Measurements from ENCODE around the gene MRPL50. TPM values are rescaled to one million over a fixed set of nuclear protein-coding genes. Genes with fewer than 3 reads are reported as not detected.

Gene MRPL50
- total RNA-seq (2014; rRNA removed; shearing (Covaris generic)) = 30.8 and 37.2 TPM in 2 replicates

DNA sequence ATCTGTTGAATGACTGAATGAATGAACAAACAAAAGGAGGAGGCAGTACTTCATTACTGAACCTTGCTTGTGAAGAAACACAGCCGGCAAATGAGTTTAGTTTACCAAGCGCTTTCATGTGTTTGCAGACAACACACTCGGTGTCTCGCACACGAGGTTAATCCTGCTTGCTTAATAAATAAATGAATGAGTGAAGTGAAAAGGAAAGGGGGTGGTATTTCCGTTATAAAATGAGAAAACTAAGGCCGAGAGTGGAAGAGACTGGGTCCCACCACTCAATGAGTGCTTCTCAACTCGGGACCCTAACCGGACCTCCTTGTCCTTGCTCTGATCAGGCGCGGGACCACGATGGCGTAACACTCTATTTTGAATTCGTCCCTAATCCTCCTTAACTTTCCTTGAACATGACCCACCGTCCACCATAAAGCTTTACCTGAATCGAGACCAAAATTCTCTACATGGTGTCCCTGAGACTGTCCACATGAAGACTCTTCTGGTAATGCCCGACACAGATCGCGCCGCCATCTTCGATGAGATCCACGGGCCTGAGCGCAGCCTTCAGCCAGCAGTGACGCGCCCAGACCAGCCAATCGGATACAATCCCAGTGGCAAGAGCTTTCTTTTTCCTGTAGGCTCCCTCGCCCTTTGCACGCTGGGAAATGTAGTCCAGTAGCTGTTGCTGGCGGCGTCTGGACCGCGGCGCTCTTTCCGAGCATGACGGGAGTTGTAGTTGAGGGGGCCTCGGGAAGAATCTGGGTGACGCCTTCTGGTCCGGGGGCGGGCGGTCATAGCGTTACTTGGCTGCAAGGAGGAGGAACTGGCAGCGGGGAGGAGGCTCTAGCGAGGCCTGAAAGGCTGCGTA is at the start of gene MRPL50, which contains the start of gene ZNF189:
Gene MRPL50, minus strand, starts transcription at position 551 of the 862 bp plus-strand sequence. Its CDS starts 26 bp downstream, at position 525.
Gene ZNF189, plus strand, starts transcription at position 784 of the 862 bp plus-strand sequence. CDS start 306 bp downstream, outside the sequence.
- DNase-seq (ENCODE audit: low read depth) = peak; percentile 99

DNA sequence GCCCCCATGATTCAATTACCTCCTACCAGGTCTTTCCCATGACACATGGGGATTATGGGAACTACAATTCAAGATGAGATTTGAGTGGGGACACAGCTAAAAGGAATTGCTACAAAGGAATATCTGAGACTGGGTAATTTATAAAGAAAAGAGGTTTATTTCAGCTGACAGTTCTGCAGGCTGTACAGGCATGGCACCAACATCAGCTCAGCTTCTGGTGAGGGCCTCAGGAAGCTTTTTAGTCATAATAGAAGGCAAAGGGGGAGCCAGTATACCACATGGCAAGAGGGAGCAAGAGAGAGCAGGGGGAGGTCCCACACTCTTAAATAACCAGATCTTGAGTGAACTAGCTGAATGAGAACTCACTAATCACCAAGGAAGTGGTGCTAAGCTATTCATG is 48.3 kb upstream of the MRPL50 start:
- no peak for DNase-seq (ENCODE audit: low read depth)

DNA sequence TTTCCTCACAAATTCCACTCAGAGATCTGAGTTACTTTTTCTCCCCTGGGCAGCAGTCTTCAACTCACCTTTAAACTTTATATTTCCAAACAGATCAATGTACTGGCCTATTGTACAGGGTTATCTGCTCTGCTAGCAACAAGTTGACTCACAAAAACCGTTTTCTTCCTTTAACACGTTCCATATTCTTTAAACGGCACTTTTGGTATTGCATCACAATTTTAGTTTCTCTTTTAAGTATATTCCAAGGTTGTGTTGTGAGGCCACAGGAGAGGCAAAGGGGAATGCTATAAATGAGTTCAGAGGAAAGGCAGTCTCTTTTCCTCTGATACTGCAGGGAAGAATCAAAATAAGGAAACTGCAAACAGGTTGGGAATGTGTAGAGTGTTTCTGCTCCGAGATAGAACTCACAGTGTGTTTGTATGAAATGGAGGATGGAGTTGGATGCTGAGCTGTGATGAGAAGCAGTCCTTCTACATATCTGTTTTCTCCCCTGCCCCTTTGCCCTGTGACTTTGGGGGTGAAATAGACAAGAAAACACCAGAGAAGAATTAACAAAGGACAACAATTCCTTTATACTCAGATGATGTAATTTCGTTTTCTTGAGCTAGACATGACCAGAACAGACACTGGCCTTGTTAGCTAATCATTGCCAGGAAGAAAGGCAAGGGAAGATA is 47.1 kb upstream of the MRPL50 start:
- peak; percentile 41 for DNase-seq (ENCODE audit: low read depth)

DNA sequence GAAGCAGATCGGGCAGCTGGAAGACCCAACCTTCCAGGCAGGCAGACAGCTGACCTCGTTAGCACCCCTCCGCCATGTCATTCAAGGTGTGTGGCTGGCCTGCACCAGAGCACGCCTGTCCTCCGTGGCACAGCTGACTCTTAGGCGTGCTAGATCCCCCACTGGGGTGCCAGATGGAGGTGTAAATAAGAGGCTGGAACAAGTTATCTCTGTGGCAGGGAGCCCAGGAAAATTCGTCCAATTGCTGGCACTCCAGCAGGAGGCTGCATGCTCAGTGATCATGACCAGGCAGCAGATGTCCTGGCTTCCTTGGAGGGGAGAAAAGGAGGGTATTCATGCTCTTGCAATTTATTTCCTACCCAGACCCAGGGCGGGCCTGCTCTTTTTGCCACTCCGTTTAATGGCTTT is 45.0 kb upstream of the MRPL50 start:
- no peak for DNase-seq (ENCODE audit: low read depth)

DNA sequence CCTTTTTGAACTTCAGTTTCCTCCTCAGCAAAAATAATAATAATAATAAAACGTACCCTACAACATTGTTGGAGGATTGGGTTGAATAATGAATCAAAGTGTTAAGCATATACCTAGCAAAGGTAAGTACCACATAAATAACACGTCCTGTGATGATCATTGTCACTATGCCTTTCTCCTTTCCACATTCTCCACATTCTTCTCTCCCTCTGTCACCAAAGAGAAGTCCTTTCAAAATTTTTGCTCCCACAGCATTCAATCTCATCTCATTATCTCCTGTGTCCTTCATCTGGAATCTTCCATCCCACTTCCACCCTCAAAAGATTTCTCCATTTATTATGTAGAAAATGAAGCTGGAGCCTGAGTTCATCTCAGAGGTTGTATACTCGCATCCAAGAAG is 44.3 kb upstream of the MRPL50 start:
- DNase-seq (ENCODE audit: low read depth) = no peak

DNA sequence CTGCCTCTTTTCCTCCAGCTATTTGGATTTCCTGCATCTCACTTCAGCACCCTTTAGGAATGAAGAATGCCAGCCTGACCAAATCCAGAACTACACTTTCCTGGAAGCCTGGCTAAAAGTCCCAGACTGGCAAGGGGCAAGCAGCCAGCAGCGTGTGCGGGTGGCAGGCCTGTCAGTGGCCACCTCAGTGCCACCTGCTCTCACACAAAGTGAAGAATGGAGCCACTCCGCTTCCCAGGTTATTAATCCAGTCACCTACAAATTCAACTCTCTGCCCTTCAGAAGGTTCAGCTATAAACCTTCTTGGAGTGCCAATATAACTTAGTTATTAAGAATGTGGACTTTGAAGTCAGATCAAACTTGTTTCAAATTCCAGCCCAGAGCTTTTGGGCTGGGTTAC is 43.9 kb upstream of the MRPL50 start:
- DNase-seq (ENCODE audit: low read depth) = no peak

DNA sequence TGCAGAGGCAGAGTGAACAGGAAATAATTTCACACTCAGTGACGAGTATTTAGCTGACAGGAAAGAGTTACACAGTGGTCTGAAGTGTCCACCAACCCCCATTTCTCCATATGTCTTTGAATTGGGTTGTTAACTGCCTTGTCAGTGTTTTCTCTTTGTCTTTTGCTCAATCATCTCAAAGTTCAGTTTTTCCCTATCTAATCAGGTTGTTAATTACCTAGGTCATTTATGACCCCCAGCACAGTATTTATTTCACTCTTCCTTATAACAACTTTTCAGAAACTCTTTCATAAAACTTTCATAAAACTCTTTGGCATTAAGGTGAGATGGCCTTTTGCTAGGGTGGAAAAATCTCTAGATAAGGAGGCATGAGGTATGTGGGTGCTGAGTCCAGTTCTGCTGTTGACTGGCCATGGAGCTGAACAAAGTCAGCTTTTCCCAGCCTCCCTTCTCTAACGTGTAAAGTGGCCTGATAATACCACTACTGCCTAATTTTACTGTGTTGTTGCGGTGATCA is 42.4 kb upstream of the MRPL50 start:
- no peak for DNase-seq (ENCODE audit: low read depth)

DNA sequence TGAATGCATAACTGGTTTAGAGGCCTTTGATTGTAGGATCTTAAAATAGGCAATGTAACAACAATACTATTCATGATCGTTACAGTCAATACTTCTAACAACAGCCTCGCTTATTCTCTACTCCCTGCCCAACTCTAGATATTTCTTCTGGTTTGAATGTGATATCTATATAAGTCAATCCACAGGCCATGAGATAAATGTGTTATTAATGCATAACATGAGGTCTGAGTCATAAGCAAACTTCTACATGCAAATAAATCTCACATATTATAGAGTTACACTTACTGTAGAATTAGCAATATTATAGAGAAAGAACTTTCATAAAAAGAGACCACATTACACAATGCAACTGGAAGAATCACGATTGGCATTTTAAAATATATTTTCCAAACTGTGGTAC is 40.1 kb upstream of the MRPL50 start:
- DNase-seq (ENCODE audit: low read depth) = no peak

DNA sequence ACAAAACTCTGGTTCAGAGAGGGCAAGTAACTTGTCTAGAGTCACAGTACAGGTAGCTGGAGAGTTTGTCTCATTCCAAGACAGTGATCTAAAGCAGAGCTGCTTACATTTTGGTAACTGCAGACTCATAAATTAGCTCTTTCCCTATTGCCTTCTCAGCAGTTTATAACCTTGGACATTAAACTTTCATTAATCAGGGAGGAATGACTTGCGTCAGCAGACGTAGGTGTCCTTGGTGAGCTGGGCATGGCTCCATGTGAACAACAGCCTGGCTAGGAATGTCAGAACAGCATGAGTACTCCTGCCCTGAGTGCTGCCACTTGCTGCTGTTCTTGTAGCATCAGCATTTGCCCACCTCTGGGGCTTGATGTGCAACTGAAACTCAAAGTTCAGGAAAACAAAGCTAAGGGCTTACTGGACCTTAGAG is 39.4 kb upstream of the MRPL50 start:
- DNase-seq (ENCODE audit: low read depth) = no peak

DNA sequence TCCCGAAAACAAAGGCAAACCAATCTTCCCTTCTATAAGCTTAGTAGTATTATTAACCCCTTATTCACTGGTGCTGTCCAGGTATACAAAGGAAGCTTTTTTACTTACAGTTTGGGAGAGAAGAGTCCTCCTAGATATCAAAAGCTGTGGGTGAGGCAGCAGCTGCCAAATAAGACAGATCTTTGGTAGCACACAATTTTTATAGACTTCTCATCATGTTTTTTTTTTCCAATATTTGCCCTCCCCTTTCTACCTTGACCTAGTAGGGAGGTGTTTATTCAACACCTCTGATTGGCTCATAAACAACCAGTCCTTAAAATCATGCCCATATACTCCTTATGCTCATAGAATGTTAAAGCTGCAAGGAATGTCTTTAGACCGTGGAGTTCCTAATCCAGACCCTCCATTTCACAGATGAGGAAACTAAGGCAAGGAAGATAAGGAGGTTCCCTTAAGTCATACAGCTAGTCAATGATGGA is 37.2 kb upstream of the MRPL50 start, which contains the start of gene ALDOB:
Gene ALDOB, minus strand, starts transcription at position 174 of the 479 bp plus-strand sequence. CDS start 4,887 bp downstream, outside the sequence.
- no peak for DNase-seq (ENCODE audit: low read depth)

DNA sequence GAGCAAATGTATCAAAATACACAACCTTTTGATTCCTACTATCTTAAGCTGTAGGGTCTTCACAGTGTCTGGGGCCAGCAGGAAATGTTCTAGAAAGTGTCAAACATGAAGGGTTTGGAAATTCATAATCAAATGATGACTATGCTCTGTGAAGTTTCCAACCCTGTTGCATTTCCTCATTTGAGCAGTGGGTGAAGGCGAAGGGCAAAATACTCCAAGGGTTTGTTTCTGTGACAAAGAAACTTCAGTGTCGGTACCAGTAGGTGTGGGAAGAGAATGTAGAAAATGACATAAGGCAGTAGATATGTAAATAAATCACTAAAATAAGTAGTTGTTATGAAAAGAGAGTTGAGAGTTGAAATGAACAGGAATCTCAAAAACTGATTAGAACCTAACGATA is 36.6 kb upstream of the MRPL50 start:
- DNase-seq (ENCODE audit: low read depth) = no peak

DNA sequence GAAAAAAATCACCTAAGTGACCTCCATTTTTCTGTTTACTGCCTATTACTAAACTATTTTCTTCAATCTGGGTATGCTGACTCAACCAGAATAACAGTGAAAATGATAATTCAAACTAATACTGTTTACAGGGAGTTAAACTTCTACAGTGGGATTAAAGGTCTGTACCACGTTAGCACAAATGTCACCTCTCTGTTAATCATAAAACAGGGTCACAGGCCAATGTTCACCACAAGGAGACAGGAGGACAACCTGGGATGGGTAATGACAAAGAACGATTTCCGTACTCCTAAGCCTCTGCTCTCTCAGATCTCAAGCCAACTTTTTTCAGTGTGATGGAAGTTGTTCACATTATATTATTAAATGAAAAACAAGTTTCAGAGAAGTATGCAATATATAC is 34.8 kb upstream of the MRPL50 start:
- no peak for DNase-seq (ENCODE audit: low read depth)

DNA sequence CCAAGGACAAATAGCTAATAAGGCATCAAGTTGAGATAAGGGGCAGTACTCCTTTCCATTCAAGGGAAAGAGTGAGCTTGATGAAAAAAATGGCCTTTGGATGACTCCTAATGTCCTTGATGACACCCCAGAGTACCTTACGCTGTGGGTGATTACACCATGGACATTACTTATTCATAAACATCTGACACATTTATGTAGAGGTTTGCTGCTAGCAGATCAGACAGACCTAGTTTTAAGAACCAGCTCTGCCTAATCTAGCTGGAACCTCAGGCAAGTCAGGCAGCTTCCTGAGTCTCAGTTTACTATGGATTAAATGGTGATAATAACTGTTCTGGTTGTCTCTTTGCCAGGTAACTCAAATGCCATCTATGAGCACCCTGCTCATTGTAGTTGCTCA is 34.3 kb upstream of the MRPL50 start:
- DNase-seq (ENCODE audit: low read depth) = no peak

DNA sequence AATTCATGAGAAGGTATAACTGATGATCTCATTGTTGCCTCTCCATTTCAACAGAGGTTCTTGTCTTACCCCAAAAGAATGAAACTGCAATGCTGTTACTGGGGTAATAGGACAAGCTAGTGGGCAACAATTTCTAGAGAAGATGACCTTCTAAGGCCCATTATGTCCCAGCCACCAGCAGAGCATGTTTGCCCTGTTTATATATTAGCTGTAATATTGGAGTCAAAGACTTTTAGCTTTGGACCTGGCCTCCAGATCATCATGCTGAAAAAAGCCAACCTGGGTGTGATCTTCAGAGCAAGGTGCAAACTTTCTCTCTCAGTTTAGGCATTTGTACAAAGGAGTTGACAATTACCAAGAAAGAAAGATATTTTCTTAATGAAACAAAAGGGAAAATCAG is 33.8 kb upstream of the MRPL50 start:
- DNase-seq (ENCODE audit: low read depth) = no peak

DNA sequence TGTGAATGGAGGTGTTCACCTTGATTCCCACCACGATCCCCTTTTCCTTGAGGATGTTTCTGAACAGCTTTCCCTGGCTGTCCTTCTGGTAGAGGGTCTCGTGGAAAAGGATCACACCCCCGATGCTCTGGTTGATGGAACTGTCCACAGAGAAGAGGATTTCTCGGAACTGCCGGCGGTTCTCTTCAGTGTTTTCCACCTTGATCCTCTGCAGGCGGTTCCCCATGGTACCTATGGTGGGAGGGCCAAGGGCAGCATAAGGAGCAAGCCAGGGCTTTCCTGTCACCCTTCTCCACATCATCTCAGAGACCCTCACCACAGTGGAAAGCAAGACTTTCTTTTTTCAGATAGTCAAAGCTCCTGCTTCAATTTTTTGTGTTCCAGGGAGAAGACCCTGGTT is 31.3 kb upstream of the MRPL50 start:
- no peak for DNase-seq (ENCODE audit: low read depth)

DNA sequence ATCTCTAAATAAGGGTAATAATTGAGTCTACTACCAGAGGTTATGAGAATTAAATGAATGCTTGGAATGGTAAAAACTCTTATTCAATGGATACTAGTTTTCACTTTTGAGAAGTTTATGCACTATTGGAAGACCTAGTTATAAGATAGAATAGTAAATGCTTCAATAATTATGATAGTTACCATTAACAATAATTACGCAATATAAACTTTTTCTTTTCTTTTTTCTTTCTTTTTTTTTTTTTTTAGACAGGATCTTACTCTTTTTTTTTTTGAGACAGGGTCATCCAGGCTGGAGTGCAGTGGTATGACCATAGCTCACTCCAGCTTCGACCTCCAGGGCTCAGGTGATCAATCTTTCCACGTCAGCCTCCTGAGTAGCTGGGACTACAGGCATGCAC is 30.5 kb upstream of the MRPL50 start:
- DNase-seq (ENCODE audit: low read depth) = no peak

DNA sequence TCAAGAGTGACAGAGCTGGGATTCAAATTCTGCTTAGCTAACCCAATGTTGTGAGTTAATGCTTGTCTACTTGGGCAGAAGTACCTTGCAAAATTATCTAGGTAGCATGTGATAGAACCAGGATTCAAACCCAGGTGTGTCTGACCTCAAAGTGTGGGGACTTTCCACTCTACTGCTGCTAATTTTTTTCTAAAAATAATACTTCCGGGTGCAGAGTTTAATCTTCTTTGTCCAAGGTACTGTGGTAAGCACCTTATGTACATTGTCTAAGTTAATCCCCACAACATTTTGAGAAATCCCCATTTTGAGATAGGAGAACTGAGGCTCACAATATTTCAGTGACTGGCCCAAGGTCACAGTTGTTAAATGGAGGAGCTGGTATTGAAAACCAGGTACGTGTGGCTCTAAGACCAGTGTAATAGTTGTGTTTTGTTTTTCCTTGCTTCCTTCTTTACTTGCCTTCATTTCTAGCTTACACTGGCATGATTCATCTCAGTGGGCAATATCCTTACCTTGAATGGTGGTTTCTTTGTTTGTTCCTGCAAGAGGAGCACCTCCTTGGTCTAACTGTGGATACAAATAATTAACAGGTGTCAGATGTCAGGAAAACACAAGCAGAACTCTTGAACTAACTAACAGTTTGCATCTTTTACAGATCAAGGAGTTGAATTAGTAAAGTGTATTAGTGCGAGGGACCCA is 29.7 kb upstream of the MRPL50 start:
- DNase-seq (ENCODE audit: low read depth) = no peak

DNA sequence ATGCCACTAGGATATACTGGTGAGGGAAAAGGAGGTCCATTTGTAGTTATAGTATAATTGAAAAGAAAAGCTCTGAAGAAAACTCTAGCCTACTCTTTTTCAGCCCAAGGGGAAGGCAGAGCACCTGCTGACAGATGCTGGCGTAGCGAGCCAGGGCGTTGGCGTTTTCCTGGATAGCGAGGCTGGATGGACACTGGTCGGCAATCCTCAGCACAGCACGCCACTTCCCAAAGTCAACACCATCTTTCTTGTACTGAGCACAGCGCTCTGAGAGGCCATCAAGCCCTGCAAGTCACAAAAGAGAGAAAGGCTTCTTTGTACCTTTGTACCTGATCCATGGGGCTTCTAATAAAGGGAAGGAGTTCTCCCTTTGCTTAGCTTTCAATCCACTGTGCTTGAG is 28.9 kb upstream of the MRPL50 start:
- no peak for DNase-seq (ENCODE audit: low read depth)

DNA sequence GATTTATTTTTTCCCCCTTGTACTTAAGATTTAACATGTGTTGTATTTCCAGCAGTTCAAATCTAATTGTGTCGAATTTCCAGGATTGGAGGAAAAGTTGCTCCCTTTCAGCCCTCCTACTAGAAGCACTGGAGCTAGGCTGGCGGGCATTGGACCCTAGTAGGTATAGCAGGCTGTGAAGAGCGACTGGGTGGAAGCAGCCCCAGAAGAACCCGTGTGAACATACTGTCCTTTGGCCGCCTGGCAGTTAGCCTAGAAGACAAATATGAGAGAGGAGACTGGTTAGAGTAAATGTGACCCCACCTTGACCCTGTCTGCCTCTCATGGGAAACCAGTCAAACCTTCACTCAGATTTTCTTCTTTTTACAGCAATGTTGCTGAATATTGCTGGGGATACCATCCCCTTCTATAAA is 23.2 kb upstream of the MRPL50 start:
- no peak for DNase-seq (ENCODE audit: low read depth)

DNA sequence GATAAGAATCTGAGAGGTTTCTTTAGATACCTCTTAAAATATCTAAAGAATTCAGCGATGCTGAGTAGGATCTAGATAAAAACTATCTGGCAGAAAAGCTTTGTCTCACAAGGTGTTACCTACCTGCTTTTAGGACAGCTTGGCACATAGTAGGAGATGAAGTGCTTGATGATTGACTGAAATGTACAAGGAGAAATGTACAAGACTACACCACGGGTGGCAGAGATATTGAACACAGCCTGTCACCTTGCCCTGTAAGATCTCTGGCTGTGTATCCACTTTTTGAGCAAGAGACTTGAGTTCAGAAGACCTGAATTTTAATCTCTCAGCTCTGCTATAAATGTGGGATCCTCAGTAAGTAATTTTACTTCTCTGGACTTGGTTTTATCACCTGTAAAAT is 21.4 kb upstream of the MRPL50 start:
- no peak for DNase-seq (ENCODE audit: low read depth)

DNA sequence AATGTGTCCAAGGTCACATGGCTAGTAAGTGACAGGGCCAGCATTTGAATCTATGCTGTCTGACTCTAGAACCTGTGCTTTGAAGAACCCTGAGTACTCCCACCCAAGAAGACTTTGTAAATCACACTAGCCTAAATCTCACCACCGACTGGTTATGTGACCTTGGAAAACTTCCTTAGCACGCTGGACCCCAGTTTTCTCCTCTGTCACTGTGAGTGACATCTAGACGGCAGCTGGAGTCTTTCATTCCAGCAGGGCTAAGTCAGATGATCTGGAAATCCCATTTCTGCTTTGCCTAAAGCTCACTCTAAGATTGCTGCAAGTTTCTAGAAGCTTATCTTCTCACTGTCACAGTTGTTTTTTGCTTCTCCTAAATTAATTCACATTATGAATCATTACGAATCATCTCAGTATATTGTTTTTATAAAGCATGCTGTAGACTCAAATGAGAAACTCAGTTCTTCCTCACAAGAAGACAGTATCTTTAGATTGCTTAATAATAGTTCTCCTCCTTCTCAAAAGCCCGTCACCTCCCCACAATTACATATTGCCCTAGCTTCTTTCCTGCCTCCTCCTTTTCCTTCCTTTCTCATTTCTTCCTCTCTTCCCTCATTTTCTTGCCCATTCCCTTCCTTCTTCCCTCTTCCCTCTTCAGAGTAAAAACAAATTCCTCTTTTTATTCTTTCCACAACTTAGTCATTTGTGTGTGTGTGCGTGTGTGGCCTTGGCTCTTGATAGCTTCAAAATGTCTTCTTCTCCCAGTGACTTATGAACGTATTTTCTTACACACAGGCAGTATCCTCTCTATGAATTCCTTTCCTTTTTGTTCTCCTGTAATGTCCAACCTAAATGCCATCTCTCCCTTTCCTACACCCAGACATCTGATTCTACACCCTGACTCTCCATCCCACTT is 20.4 kb upstream of the MRPL50 start:
- DNase-seq (ENCODE audit: low read depth) = peak; percentile 3
